HCT116 (cell line): ENCODE results near the gene POLA1. TPM values are rescaled to one million over a fixed set of nuclear protein-coding genes. Genes with fewer than 3 reads are reported as not detected.

Source experiments
- total RNA-seq: library from RNA; stranded (reverse); gene quantifications from one replicate; pipeline ENCODE4 v1.2.1, GENCODE V29; 2021; ENCODE audit not compliant: unreplicated experiment

The POLA1 gene
- total RNA-seq, 1 experiment from 2014 or later = 27.0 TPM

Other genes with a start within 250 kb of the POLA1 start
- gene PDK3, start 228.6 kb upstream of the POLA1 start, total RNA-seq = 9.6 TPM
- not detected for gene PCYT1B, start 46.6 kb upstream of the POLA1 start, total RNA-seq